Measurements from ENCODE around the gene IPMK. TPM values are rescaled to one million over a fixed set of nuclear protein-coding genes. Genes with fewer than 3 reads are reported as not detected.
A peak's percentile ranks its signal among the peaks of the same experiment; 100 is the strongest.

Gene IPMK
- total RNA-seq, 2 donors from 2014 or later, result 3.1 to 4.6 TPM

DNA sequence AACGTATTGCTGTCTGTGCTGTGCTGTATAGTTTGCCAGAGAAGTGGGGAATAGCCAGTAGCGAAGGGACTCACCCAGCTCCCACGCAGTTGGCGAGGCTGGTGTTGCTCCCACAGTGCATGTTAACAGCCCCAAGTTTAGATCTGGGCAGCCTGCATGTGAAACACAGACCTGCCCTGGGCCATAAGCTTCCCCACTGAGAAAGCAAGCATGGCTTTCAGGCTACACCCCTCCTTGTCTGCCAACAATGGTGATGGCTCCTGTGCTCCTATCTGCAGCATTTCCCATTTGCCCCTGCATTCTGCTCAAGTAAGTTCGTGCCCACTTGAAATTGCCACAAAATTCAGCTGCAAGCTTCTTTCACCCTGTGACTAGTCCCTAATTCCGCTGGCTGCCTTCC, 57.5 kb downstream of the IPMK start:
- Histone ChIP-seq H3K27ac (no peak overlapping the region), H3K4me1 (no peaks in the 10 kb centered on the region), H3K36me3 (replicated peaks in 1 of 2; ENCODE audit: insufficient read depth in 1 of 2, low read depth in 2 of 2) (no peaks in the 10 kb centered on the region), H3K9me3 (no peaks in the 10 kb centered on the region), H3K4me3 (no peak overlapping the region), H3K27me3 (no peaks in the 10 kb centered on the region)
- no peak for TF ChIP-seq POLR2A (IDR thresholded peaks at IDR 0.05)
- TF ChIP-seq, protein P1, sequence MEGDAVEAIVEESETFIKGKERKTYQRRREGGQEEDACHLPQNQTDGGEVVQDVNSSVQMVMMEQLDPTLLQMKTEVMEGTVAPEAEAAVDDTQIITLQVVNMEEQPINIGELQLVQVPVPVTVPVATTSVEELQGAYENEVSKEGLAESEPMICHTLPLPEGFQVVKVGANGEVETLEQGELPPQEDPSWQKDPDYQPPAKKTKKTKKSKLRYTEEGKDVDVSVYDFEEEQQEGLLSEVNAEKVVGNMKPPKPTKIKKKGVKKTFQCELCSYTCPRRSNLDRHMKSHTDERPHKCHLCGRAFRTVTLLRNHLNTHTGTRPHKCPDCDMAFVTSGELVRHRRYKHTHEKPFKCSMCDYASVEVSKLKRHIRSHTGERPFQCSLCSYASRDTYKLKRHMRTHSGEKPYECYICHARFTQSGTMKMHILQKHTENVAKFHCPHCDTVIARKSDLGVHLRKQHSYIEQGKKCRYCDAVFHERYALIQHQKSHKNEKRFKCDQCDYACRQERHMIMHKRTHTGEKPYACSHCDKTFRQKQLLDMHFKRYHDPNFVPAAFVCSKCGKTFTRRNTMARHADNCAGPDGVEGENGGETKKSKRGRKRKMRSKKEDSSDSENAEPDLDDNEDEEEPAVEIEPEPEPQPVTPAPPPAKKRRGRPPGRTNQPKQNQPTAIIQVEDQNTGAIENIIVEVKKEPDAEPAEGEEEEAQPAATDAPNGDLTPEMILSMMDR (IDR thresholded peaks at IDR 0.05), result no peak
- ATAC-seq (no peak), DNase-seq (no peak)
- intact Hi-C loops (cut with DNase I), result no loop called here
- 92 to 93% methylated on average over 6 of the region's 6 CpGs for whole genome bisulfite sequencing, 2 donors

- peak in 2 of 4 donors; percentile 6 to 20 for DNase-seq
- no peak overlapping the region for H3K4me3 ChIP-seq
Measured at GRCh38 chr10:58209669-58210068, 58.0 kb downstream of the IPMK start.

DNA sequence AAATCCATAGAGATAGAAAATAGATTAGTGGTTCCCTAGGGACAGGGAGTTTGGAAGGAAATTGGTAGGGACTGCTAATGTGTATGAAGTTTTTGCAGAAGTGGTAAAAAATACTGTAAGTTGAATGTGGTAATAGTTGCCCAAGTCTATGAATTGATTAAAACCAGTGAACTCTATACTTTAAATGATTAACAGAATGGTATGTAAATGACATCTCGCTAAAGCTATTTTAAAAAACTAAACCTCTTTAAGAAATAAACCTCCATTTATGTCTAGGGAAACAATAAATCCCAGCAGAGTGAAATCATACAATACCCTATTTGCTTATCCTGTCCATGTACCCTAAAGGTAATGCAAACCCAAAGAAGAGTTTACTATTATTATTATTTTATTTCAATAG, 61.4 kb downstream of the IPMK start:
- H3K27ac ChIP-seq, result no peak overlapping the region
- no peaks in the 10 kb centered on the region for H3K36me3 ChIP-seq (replicated peaks in 1 of 2; ENCODE audit: insufficient read depth in 1 of 2, low read depth in 2 of 2)
- H3K4me3 ChIP-seq, result no peak overlapping the region
- no peak for ATAC-seq
- intact Hi-C loops (cut with DNase I), result no loop called here
- TF ChIP-seq POLR2A (IDR thresholded peaks at IDR 0.05), result no peak
- TF ChIP-seq, protein P1 (IDR thresholded peaks at IDR 0.05), result no peak
- DNase-seq, result no peak
- H3K4me1 ChIP-seq, result no peaks in the 10 kb centered on the region
- H3K27me3 ChIP-seq, result no peaks in the 10 kb centered on the region
- WGBS, 2 donors, result 91 to 96% methylated on average over 1 of the region's 1 CpG
- H3K9me3 ChIP-seq, result no peaks in the 10 kb centered on the region

More at GRCh38 chr10:58209669-58210068, 58.0 kb downstream of the IPMK start:
- TF ChIP-seq, protein P1 (IDR thresholded peaks at IDR 0.05), result no peak
- no peak for TF ChIP-seq POLR2A (IDR thresholded peaks at IDR 0.05)
- intact Hi-C loops (cut with DNase I), result no loop called here
- Histone ChIP-seq H3K27me3 (no peaks in the 10 kb centered on the region), H3K4me1 (no peaks in the 10 kb centered on the region), H3K27ac (no peak overlapping the region), H3K36me3 (replicated peaks in 1 of 2; ENCODE audit: insufficient read depth in 1 of 2, low read depth in 2 of 2) (no peaks in the 10 kb centered on the region), H3K9me3 (no peaks in the 10 kb centered on the region)
- WGBS, 2 donors, result 88 to 92% methylated on average over 3 of the region's 3 CpGs
- ATAC-seq, result no peak

DNA sequence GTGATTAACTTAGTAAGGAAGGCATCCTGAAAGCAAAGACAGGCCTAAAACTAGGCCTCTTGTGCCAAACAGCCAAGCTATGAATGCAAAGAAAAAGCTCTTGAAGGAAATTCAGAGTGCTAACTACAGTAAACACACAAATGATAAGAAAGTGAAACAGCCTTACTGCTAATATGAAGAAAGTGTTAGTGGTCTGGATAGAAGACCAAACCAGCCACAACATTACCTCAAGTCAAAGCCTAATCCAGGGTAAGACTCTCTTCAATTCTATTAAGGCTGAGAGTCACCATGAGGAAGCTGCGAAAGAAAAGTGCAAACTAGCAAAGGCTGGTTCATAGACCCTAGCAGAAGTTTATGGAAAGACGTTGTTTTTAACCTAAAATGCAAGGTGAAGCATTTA, 66.0 kb downstream of the IPMK start:
- Histone ChIP-seq H3K27me3 (no peaks in the 10 kb centered on the region), H3K27ac (no peak overlapping the region), H3K4me1 (no peaks in the 10 kb centered on the region), H3K36me3 (replicated peaks in 1 of 2; ENCODE audit: insufficient read depth in 1 of 2, low read depth in 2 of 2) (no peaks in the 10 kb centered on the region), H3K9me3 (no peaks in the 10 kb centered on the region), H3K4me3 (no peak overlapping the region)
- WGBS, 2 donors, result 92 to 94% methylated on average over 2 of the region's 2 CpGs
- no peak for TF ChIP-seq POLR2A (IDR thresholded peaks at IDR 0.05)
- TF ChIP-seq, protein P1 (IDR thresholded peaks at IDR 0.05), result no peak
- intact Hi-C loops (cut with DNase I), result no loop called here
- ATAC-seq (no peak), DNase-seq (no peak)

DNA sequence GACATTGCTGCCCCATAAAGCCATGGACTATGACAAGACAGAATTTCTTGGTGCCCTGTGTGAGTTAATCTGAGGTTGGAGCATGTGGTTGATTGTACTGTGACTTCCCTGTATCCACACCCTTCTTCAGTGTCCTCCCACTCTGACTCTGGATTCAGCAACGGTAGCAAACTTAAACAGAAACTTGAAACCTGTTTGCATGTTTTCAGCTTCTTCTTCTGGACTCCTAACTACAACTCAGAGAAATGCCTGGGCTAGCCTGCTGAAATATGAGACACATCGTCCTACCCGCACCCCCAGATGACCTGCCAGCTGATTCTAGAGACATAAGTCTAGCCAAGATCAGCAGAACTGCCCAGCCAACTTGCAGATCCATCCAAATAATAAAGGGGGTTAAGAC, 78.4 kb downstream of the IPMK start:
- 24 to 28% methylated on average over 3 of the region's 3 CpGs for WGBS, 2 donors
- Histone ChIP-seq H3K36me3 (replicated peaks in 1 of 2; ENCODE audit: insufficient read depth in 1 of 2, low read depth in 2 of 2) (no peaks in the 10 kb centered on the region), H3K4me3 (no peak overlapping the region), H3K27me3 (no peaks in the 10 kb centered on the region), H3K4me1 (no peaks in the 10 kb centered on the region), H3K9me3 (no peaks in the 10 kb centered on the region), H3K27ac (no peak overlapping the region)
- ATAC-seq (no peak), DNase-seq (no peak)
- intact Hi-C loops (cut with DNase I), result no loop called here
- TF ChIP-seq, protein P1 (IDR thresholded peaks at IDR 0.05), result no peak
- no peak for TF ChIP-seq POLR2A (IDR thresholded peaks at IDR 0.05)

Measured in body of pancreas (tissue), 4 donors.